Tibial nerve (tissue), 4 donors: ENCODE results near the gene CSNK1G2.

Source experiments
- CTCF ChIP-seq, 5 experiments: fragments of 200-600 bp in 3 of 5; fragments of 450-650 bp in 2 of 5; sonication (generic) in 3 of 5; IDR thresholded peaks; one replicate each; pipeline ENCODE4 v1.5.1; 2016 to 2019; ENCODE audit warnings: antibody characterized with exemption in 5 of 5, mild to moderate bottlenecking in 3 of 5, moderate library complexity in 2 of 5
- EP300 ChIP-seq, 2 donors: sonication (generic); formaldehyde crosslinking; IDR thresholded peaks; one replicate each; pipeline ENCODE4 v1.6.1; 2017; ENCODE audit warnings: antibody characterized with exemption in 2 of 2, mild to moderate bottlenecking in 1 of 2
- POLR2A ChIP-seq, 2 donors: fragments of 450-650 bp; IDR thresholded peaks; one replicate each; pipeline ENCODE4 v1.6.1; 2017; ENCODE audit warnings: antibody characterized with exemption in 2 of 2, mild to moderate bottlenecking in 2 of 2, moderate library complexity in 2 of 2

GRCh38 chr19:1908364-1908678 lies 32.7 kb upstream of the CSNK1G2 start:
- TF ChIP-seq POLR2A (IDR thresholded peaks at IDR 0.05) (no peak), CTCF (IDR thresholded peaks at IDR 0.05) (no peak), EP300 (IDR thresholded peaks at IDR 0.05) (no peak)
